GM12878 (cell line): ENCODE results near the gene KIFAP3. TPM values are rescaled to one million over a fixed set of nuclear protein-coding genes. Genes with fewer than 3 reads are reported as not detected.

ENCODE experiments used
- ATAC-seq: fragments of 200-7000 bp; cut with Tn5 transposase; 3 replicates; pipeline ENCODE4 v1.9.1; 2020; ENCODE audit warnings: mild to moderate bottlenecking, moderate library complexity
- BruUV-seq: library from RNA; stranded (reverse); fragments of 400-500 nt; replicated peaks from 2 replicates; lab custom pipeline; 2021; lab: Mats Ljungman, UMichigan
- CTCF ChIA-PET: fragments of 300-600 bp; sonication (Branson Sonifier 250); formaldehyde crosslinking; extraction: SDS; loops from one replicate; lab custom pipeline; 2021; ENCODE audit warnings: inconsistent platforms; lab: Yijun Ruan, JAX
- POLR2A ChIA-PET: fragments of 350-600 bp; formaldehyde crosslinking; extraction: SDS; loops from one replicate; lab custom pipeline; 2021; ENCODE audit warnings: inconsistent platforms; lab: Charles Lee
- RAD21 ChIA-PET: fragments of 300-600 bp; sonication (Branson Sonifier 250); formaldehyde crosslinking; loops from one replicate; lab custom pipeline; 2023; ENCODE audit warnings: antibody characterized with exemption; ENCODE audit not compliant: unreplicated experiment; lab: Charles Lee
- SMC1A ChIA-PET: fragments of 300-600 bp; sonication (Branson Sonifier 250); formaldehyde crosslinking; loops from one replicate; lab custom pipeline; 2023; ENCODE audit not compliant: unreplicated experiment, uncharacterized antibody; lab: Charles Lee
- DNase-seq: peaks from one replicate; pipeline ENCODE4 v3.0.0-alpha.2; 2011; ENCODE audit warnings: low read depth, low spot score
- FAIRE-seq: peaks from 3 replicates; lab custom pipeline; 2011; peaks lifted over from hg19 to GRCh38; lab: Jason Lieb, UNC
- H2AFZ ChIP-seq: 2 replicates; pipeline ENCODE4 v1.6.0; 2011; ENCODE audit warnings: low read depth, low read length, control low read depth; ENCODE audit not compliant: control insufficient read depth
- H3K27ac ChIP-seq: 2 replicates; pipeline ENCODE4 v1.5.1; 2011; ENCODE audit warnings: control low read depth; ENCODE audit not compliant: control insufficient read depth, insufficient read depth
- H3K27me3 ChIP-seq, 2 experiments: replicated peaks in 1 of 2; 2 replicates each; pipeline versions ENCODE4 v1.6.0 to v1.6.1; 2011; ENCODE audit warnings: low read length in 1 of 2; ENCODE audit not compliant: control insufficient read depth in 2 of 2, insufficient read depth in 2 of 2
- H3K36me3 ChIP-seq, 2 experiments: 2 replicates each; pipeline ENCODE4 v1.5.1; 2011; ENCODE audit warnings: low read length in 1 of 2; ENCODE audit not compliant: control insufficient read depth in 2 of 2, insufficient read depth in 2 of 2
- H3K4me1 ChIP-seq: 2 replicates; pipeline ENCODE4 v1.6.1; 2011; ENCODE audit warnings: mild to moderate bottlenecking, low read length, moderate library complexity, mixed read lengths; ENCODE audit not compliant: control insufficient read depth, insufficient read depth
- H3K4me2 ChIP-seq: 2 replicates; pipeline ENCODE4 v1.6.0; 2011; ENCODE audit warnings: control low read depth; ENCODE audit not compliant: control insufficient read depth, insufficient read depth
- H3K4me3 ChIP-seq: fragments of 200-600 bp; sonication (generic); 2 replicates; pipeline ENCODE4 v1.5.1; 2016
- H3K79me2 ChIP-seq: 2 replicates; pipeline ENCODE4 v1.6.0; 2011; ENCODE audit warnings: low read length; ENCODE audit not compliant: control insufficient read depth, insufficient read depth
- H3K9ac ChIP-seq: 2 replicates; pipeline ENCODE4 v1.8.0; 2011; ENCODE audit warnings: low read length, control low read depth, mixed read lengths; ENCODE audit not compliant: control insufficient read depth, insufficient read depth
- H3K9me3 ChIP-seq: replicated peaks from 3 replicates; pipeline ENCODE4 v1.5.1; 2011; ENCODE audit warnings: mild to moderate bottlenecking, low read length; ENCODE audit not compliant: control insufficient read depth, insufficient read depth
- H4K20me1 ChIP-seq: 2 replicates; pipeline ENCODE4 v1.6.0; 2011; ENCODE audit not compliant: control insufficient read depth, insufficient read depth
- ASH2L ChIP-seq: fragments of 300-600, 200-600 bp; sonication (generic); IDR thresholded peaks from 2 replicates; pipeline ENCODE4 v1.6.1; 2017; ENCODE audit warnings: low read depth, mild to moderate bottlenecking, borderline replicate concordance
- ATF7 ChIP-seq: fragments of 450-650 bp; IDR thresholded peaks from 2 replicates; pipeline ENCODE4 v1.6.1; 2016; ENCODE audit warnings: low read depth, mild to moderate bottlenecking
- CHD1 ChIP-seq: IDR thresholded peaks from 2 replicates; pipeline ENCODE4 v1.6.1; 2012; ENCODE audit warnings: low read depth, low read length, improper control_type of control experiment
- CREB1 ChIP-seq: IDR thresholded peaks from 2 replicates; pipeline ENCODE4 v1.6.1; 2012; ENCODE audit warnings: low read depth, mild to moderate bottlenecking, inconsistent platforms
- ESRRA ChIP-seq: IDR thresholded peaks from 2 replicates; pipeline ENCODE4 v1.6.1; 2012; ENCODE audit warnings: mild to moderate bottlenecking, low read length, improper control_type of control experiment
- PAX5 ChIP-seq: IDR thresholded peaks from 2 replicates; pipeline ENCODE4 v1.6.1; 2011; ENCODE audit warnings: low read depth, low read length, borderline replicate concordance
- POLR2AphosphoS2 ChIP-seq: IDR thresholded peaks from 2 replicates; pipeline ENCODE4 v1.6.1; 2011; ENCODE audit warnings: low read depth, mild to moderate bottlenecking, low read length, improper control_type of control experiment, moderate library complexity
- POLR2AphosphoS5 ChIP-seq: IDR thresholded peaks from 2 replicates; pipeline ENCODE4 v1.6.1; 2011; ENCODE audit warnings: mild to moderate bottlenecking, low read length, inconsistent platforms
- SIN3A ChIP-seq: IDR thresholded peaks from 2 replicates; pipeline ENCODE4 v1.6.1; 2012; ENCODE audit warnings: low read depth, low read length, improper control_type of control experiment
- YBX1 ChIP-seq: fragments of 450-650 bp; IDR thresholded peaks from 2 replicates; pipeline ENCODE4 v1.6.1; 2016; ENCODE audit warnings: antibody characterized with exemption
- ZNF384 ChIP-seq: IDR thresholded peaks from 2 replicates; pipeline ENCODE4 v1.6.1; 2012; ENCODE audit warnings: low read depth, mild to moderate bottlenecking, low read length, improper control_type of control experiment, borderline replicate concordance
- WGBS: methylation state at CpG from one replicate; pipeline ENCODE4 v1.1.6; 2016; ENCODE audit warnings: low lambda C conversion rate; ENCODE audit not compliant: insufficient replicate concordance, insufficient coverage; ENCODE audit errors: missing lambda C conversion rate; 5-methylcytosine and 5-hydroxymethylcytosine counted together
- in situ Hi-C: fragments of 300-500 bp; cut with MboI; formaldehyde crosslinking; loops from 9 replicates; pipeline ENCODE4 v1.14.3; 2018; ENCODE audit warnings: mixed read lengths
- intact Hi-C: fragments of 100-400 bp; cut with micrococcal nuclease; formaldehyde crosslinking; loops from one replicate; pipeline ENCODE4 v1.14.2; 2022; ENCODE audit not compliant: unreplicated experiment
- polyA plus RNA-seq, 11 experiments: library from polyadenylated mRNA; depleted of rRNA in 4 of 11; unstranded in 6 of 11; stranded (reverse) in 5 of 11; fragments of >200 nt; fragmentation: Nextera tagmentation in 4 of 11; fragmentation: Illumina TruSeq in 1 of 11; extraction: Ambion mirVana in 4 of 11; extraction: Trizol in 1 of 11; gene quantifications; 1 replicate in 1 of 11; 2 replicates in 10 of 11; pipeline versions ENCODE4 v1.2.1 to v1.2.3, GENCODE V29; 2011 to 2016; ENCODE audit warnings: inconsistent platforms in 2 of 11, missing spikeins in 2 of 11, low read depth in 1 of 11
- total RNA-seq, 4 experiments: library from RNA; depleted of rRNA in 3 of 4; stranded (reverse); fragments of >200 nt in 3 of 4; fragmentation: Illumina TruSeq in 1 of 4; extraction: Trizol in 1 of 4; gene quantifications; 2 replicates each; pipeline versions ENCODE4 v1.2.1 to v1.2.3, GENCODE V29; 2013 to 2021
- TF ChIP-seq, protein P1 (sequence below): fragments of 450-650 bp; IDR thresholded peaks from 2 replicates; pipeline ENCODE4 v1.6.1; 2016; ENCODE audit warnings: mild to moderate bottlenecking
- TF ChIP-seq, protein P2 (sequence below): IDR thresholded peaks from 2 replicates; pipeline ENCODE4 v1.6.1; 2012; ENCODE audit warnings: improper control_type of control experiment, low read depth, low read length; ENCODE audit not compliant: insufficient replicate concordance
- TF ChIP-seq, protein P3 (sequence below): fragments of 450-650 bp; IDR thresholded peaks from 2 replicates; pipeline ENCODE4 v1.6.1; 2017; ENCODE audit warnings: mild to moderate bottlenecking, moderate library complexity

Gene KIFAP3
- total and polyA plus RNA-seq, 10 of the 15 experiments (the other 5 are each of a cell fraction or from before 2014, with no cell fraction given) = 13.7 to 100 (median 18.9) TPM

DNA sequence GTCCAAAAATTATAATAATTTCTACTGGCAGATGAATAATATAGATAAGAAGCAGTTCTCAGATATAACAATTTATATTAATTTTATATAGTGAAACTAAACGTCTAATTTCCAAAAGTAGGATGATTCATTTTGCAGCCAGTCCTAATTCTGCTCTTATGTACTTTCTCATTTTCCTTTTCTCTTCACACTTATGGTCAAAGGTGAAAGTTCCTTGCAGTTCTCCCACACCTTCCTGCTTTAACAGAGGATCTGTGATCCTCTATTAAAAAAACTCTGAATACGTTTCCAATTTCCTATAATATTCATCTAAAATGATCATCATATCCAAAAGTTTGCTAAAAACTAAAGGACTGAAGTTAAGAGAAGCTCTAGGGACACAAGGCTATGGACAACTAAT is 78.5 kb downstream of the KIFAP3 start (continued):
- TF ChIP-seq POLR2AphosphoS5 (no peak), CREB1 (no peak), PAX5 (no peak), ZNF384 (no peak), ESRRA (no peak)
- TF ChIP-seq, protein P1, sequence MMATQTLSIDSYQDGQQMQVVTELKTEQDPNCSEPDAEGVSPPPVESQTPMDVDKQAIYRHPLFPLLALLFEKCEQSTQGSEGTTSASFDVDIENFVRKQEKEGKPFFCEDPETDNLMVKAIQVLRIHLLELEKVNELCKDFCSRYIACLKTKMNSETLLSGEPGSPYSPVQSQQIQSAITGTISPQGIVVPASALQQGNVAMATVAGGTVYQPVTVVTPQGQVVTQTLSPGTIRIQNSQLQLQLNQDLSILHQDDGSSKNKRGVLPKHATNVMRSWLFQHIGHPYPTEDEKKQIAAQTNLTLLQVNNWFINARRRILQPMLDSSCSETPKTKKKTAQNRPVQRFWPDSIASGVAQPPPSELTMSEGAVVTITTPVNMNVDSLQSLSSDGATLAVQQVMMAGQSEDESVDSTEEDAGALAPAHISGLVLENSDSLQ = no peak

DNA sequence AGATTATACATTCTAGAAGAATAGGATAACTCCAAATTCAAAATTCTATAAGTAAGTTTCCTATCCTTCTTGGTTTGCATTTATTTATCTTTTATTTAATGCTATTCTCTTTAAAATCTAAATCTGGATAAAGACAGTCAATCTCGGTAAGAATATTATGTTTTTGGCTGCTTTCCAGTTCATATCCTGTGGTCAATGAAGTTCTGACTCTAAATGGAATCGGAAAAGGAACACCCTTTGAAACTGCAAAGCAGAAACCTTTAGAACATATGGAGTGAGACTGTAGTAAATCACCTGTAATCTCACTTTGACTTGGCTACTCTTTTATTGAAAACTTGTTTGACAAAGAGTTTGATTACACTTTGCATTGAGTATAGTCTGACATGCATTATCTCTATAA is 85.2 kb downstream of the KIFAP3 start:
- SMC1A ChIA-PET = no interaction called here
- no TSS peak for BruUV-seq
- Histone ChIP-seq H3K36me3 (no peaks in the 10 kb centered on the region; a peak in 1 of 4 replicates), H3K79me2 (no peaks in the 10 kb centered on the region), H2AFZ (no peak overlapping the region), H3K4me3 (no peak overlapping the region), H3K9me3 (no peaks in the 10 kb centered on the region), H3K4me2 (no peak overlapping the region), H3K27ac (no peak overlapping the region), H3K27me3 (no peaks in the 10 kb centered on the region), H3K4me1 (no peaks in the 10 kb centered on the region), H3K9ac (no peak overlapping the region), H4K20me1 (no peaks in the 10 kb centered on the region)
- no peak for FAIRE-seq
- POLR2A ChIA-PET = no interaction called here
- RAD21 ChIA-PET = no interaction called here
- in situ Hi-C loops (no loop called here), intact Hi-C loops (no loop called here)
- WGBS = 100% methylated on average over 2 of the region's 2 CpGs
- CTCF ChIA-PET = no interaction called here
- DNase-seq = no peak
- ATAC-seq = no peak
- TF ChIP-seq, protein P2, sequence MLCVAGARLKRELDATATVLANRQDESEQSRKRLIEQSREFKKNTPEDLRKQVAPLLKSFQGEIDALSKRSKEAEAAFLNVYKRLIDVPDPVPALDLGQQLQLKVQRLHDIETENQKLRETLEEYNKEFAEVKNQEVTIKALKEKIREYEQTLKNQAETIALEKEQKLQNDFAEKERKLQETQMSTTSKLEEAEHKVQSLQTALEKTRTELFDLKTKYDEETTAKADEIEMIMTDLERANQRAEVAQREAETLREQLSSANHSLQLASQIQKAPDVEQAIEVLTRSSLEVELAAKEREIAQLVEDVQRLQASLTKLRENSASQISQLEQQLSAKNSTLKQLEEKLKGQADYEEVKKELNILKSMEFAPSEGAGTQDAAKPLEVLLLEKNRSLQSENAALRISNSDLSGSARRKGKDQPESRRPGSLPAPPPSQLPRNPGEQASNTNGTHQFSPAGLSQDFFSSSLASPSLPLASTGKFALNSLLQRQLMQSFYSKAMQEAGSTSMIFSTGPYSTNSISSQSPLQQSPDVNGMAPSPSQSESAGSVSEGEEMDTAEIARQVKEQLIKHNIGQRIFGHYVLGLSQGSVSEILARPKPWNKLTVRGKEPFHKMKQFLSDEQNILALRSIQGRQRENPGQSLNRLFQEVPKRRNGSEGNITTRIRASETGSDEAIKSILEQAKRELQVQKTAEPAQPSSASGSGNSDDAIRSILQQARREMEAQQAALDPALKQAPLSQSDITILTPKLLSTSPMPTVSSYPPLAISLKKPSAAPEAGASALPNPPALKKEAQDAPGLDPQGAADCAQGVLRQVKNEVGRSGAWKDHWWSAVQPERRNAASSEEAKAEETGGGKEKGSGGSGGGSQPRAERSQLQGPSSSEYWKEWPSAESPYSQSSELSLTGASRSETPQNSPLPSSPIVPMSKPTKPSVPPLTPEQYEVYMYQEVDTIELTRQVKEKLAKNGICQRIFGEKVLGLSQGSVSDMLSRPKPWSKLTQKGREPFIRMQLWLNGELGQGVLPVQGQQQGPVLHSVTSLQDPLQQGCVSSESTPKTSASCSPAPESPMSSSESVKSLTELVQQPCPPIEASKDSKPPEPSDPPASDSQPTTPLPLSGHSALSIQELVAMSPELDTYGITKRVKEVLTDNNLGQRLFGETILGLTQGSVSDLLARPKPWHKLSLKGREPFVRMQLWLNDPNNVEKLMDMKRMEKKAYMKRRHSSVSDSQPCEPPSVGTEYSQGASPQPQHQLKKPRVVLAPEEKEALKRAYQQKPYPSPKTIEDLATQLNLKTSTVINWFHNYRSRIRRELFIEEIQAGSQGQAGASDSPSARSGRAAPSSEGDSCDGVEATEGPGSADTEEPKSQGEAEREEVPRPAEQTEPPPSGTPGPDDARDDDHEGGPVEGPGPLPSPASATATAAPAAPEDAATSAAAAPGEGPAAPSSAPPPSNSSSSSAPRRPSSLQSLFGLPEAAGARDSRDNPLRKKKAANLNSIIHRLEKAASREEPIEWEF = no peak
- TF ChIP-seq YBX1 (no peak), ATF7 (no peak), CHD1 (no peak), POLR2AphosphoS2 (no peak), ASH2L (no peak), CREB1 (no peak), SIN3A (no peak)
- TF ChIP-seq, protein P3, sequence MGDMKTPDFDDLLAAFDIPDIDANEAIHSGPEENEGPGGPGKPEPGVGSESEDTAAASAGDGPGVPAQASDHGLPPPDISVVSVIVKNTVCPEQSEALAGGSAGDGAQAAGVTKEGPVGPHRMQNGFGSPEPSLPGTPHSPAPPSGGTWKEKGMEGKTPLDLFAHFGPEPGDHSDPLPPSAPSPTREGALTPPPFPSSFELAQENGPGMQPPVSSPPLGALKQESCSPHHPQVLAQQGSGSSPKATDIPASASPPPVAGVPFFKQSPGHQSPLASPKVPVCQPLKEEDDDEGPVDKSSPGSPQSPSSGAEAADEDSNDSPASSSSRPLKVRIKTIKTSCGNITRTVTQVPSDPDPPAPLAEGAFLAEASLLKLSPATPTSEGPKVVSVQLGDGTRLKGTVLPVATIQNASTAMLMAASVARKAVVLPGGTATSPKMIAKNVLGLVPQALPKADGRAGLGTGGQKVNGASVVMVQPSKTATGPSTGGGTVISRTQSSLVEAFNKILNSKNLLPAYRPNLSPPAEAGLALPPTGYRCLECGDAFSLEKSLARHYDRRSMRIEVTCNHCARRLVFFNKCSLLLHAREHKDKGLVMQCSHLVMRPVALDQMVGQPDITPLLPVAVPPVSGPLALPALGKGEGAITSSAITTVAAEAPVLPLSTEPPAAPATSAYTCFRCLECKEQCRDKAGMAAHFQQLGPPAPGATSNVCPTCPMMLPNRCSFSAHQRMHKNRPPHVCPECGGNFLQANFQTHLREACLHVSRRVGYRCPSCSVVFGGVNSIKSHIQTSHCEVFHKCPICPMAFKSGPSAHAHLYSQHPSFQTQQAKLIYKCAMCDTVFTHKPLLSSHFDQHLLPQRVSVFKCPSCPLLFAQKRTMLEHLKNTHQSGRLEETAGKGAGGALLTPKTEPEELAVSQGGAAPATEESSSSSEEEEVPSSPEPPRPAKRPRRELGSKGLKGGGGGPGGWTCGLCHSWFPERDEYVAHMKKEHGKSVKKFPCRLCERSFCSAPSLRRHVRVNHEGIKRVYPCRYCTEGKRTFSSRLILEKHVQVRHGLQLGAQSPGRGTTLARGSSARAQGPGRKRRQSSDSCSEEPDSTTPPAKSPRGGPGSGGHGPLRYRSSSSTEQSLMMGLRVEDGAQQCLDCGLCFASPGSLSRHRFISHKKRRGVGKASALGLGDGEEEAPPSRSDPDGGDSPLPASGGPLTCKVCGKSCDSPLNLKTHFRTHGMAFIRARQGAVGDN = no peak
